HEK293T (cell line): ENCODE data around the gene HLF.

Experiments
- ARNT ChIP-seq: fragments of 450-650 bp; IDR thresholded peaks from 2 replicates; pipeline ENCODE4 v1.6.1; 2017; ENCODE audit warnings: mild to moderate bottlenecking
- BHLHE40 ChIP-seq: fragments of 450-650 bp; IDR thresholded peaks from 2 replicates; pipeline ENCODE4 v1.6.1; 2016; ENCODE audit warnings: mild to moderate bottlenecking, moderate library complexity, borderline replicate concordance
- ELF4 ChIP-seq: fragments of 450-650 bp; IDR thresholded peaks from 2 replicates; pipeline ENCODE4 v1.6.1; 2017; ENCODE audit warnings: antibody characterized with exemption
- FOXK2 ChIP-seq: fragments of 450-650 bp; IDR thresholded peaks from 2 replicates; pipeline ENCODE4 v1.6.1; 2016; ENCODE audit warnings: mild to moderate bottlenecking
- FOXM1 ChIP-seq: fragments of 450-650 bp; IDR thresholded peaks from 2 replicates; pipeline ENCODE4 v1.6.1; 2017; ENCODE audit warnings: mild to moderate bottlenecking, borderline replicate concordance
- L3MBTL2 ChIP-seq: fragments of 450-650 bp; conservative IDR thresholded peaks from 2 replicates; pipeline ENCODE4 v1.6.1; 2016; ENCODE audit warnings: mild to moderate bottlenecking
- SP1 ChIP-seq: fragments of 450-650 bp; IDR thresholded peaks from 2 replicates; pipeline ENCODE4 v1.6.1; 2017
- SUZ12 ChIP-seq: fragments of 450-650 bp; IDR thresholded peaks from 2 replicates; pipeline ENCODE4 v1.6.1; 2016; ENCODE audit warnings: mild to moderate bottlenecking
- TARDBP ChIP-seq: fragments of 450-650 bp; IDR thresholded peaks from 2 replicates; pipeline ENCODE4 v1.6.1; 2016
- TF ChIP-seq, protein P1 (sequence below): fragments of 450-650 bp; IDR thresholded peaks from 2 replicates; pipeline ENCODE4 v1.6.1; 2016

- TF ChIP-seq L3MBTL2 (no peak), FOXK2 (no peak), SP1 (no peak), SUZ12 (no peak), TARDBP (no peak), ARNT (no peak), BHLHE40 (no peak), ELF4 (no peak), FOXM1 (no peak)
- TF ChIP-seq, protein P1, sequence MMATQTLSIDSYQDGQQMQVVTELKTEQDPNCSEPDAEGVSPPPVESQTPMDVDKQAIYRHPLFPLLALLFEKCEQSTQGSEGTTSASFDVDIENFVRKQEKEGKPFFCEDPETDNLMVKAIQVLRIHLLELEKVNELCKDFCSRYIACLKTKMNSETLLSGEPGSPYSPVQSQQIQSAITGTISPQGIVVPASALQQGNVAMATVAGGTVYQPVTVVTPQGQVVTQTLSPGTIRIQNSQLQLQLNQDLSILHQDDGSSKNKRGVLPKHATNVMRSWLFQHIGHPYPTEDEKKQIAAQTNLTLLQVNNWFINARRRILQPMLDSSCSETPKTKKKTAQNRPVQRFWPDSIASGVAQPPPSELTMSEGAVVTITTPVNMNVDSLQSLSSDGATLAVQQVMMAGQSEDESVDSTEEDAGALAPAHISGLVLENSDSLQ, result no peak
These were observed 706 bp downstream of the HLF start for GRCh38 chr17:55265311-55266021.
